Aorta (tissue), 5 donors: ENCODE measurements around the gene KCNG4. TPM values are rescaled to one million over a fixed set of nuclear protein-coding genes. Genes with fewer than 3 reads are reported as not detected.
A peak's percentile ranks its signal among the peaks of the same experiment; 100 is the strongest.

ENCODE experiments used
- ATAC-seq: fragments of 200-7000 bp; cut with Tn5 transposase; one replicate; pipeline ENCODE4 v1.9.1; 2022; ENCODE audit warnings: moderate library complexity; ENCODE audit not compliant: low FRiP score
- DNase-seq, 2 donors: peaks; one replicate each; pipeline ENCODE4 v3.0.0-alpha.2; 2020
- H3K27ac ChIP-seq, 2 donors: one replicate each; pipeline ENCODE4 v1.5.1; 2013; ENCODE audit warnings: low read length in 2 of 2, mild to moderate bottlenecking in 2 of 2, moderate library complexity in 2 of 2, control low read depth in 1 of 2, inconsistent platforms in 1 of 2, low read depth in 1 of 2
- H3K27me3 ChIP-seq, 2 donors: one replicate each; pipeline ENCODE4 v1.6.1; 2013; ENCODE audit warnings: control low read depth in 1 of 2, low read length in 1 of 2, mild to moderate bottlenecking in 1 of 2, moderate library complexity in 1 of 2; ENCODE audit not compliant: insufficient read depth in 2 of 2, control insufficient read depth in 1 of 2
- H3K36me3 ChIP-seq, 2 donors: one replicate each; pipeline ENCODE4 v1.6.1; 2013; ENCODE audit warnings: control low read depth in 1 of 2, low read length in 1 of 2, mild to moderate bottlenecking in 1 of 2; ENCODE audit not compliant: insufficient read depth in 2 of 2, control insufficient read depth in 1 of 2
- H3K4me1 ChIP-seq, 2 donors: one replicate each; pipeline ENCODE4 v1.6.1; 2013; ENCODE audit warnings: low read length in 2 of 2, control low read depth in 1 of 2, mild to moderate bottlenecking in 1 of 2, moderate library complexity in 1 of 2; ENCODE audit not compliant: insufficient read depth in 2 of 2, control insufficient read depth in 1 of 2
- H3K4me3 ChIP-seq, 2 donors: one replicate each; pipeline ENCODE4 v1.5.1; 2013; ENCODE audit warnings: low read length in 2 of 2, control low read depth in 1 of 2, mild to moderate bottlenecking in 1 of 2
- H3K9me3 ChIP-seq: one replicate; pipeline ENCODE4 v1.6.1; 2013; ENCODE audit warnings: mild to moderate bottlenecking, low read length; ENCODE audit not compliant: control insufficient read depth
- WGBS, 2 donors: extraction: QIAGEN DNeasy Blood & Tissue Kit; methylation state at CpG; one replicate each; pipeline ENCODE4 v1.1.7; 2013; 5-methylcytosine and 5-hydroxymethylcytosine counted together
- intact Hi-C, 2 donors: fragments of 100-400 bp; cut with DNase I; formaldehyde crosslinking; loops; one replicate each; pipeline versions ENCODE4 v1.14.2 to v1.15.0; 2022
- polyA plus RNA-seq, 2 donors: library from polyadenylated mRNA; stranded (reverse); fragments of 200-250 nt; gene quantifications; one replicate each; pipeline ENCODE4 v1.2.3, GENCODE V29; 2013
- total RNA-seq, 2 donors: library from RNA; stranded (reverse); fragmentation: NEBNext Ultra II Directional; extraction: Animal tissue kit (Norgen Biotek cat#: 25700); gene quantifications; one replicate each; pipeline ENCODE4 v1.2.1, GENCODE V29; 2021
- donor health status: healthy with polysubstance abuse.
- donor health status: Bipolar disorder and iron deficiency.
- donor health status: DM: no; HTN: no; CAD: no.
- donor health status: DM: no; HTN: no; CAD: no.
- donor health status: DM: yes; HTN: yes; CAD: no.

The KCNG4 gene
- total and polyA plus RNA-seq, 4 donors = 0.03 to 0.13 TPM; not detected in 2

DNA sequence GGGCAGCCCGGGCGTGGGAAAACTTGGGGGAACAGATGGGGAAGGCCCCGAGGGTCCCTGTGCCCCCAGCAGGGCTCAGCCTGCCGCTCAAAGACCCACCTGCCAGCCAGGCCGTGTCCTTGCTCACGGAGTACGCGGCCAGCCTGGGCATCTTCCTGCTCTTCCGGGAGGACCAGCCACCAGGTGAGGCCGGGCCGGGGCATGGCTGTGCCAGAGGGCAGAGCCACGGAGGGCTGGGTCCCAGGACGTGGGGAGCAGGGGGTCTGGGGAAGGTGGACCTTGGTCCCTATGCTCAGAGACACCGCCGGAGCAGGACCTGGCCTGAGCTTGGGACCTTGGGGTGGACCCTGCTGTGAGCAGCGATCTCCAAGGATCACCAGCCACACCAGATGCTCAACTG, 48.3 kb downstream of the KCNG4 start:
- intact Hi-C loops = no loop called here
- 91% methylated on average over 16 of the region's 16 CpGs for WGBS, 2 donors

GRCh38 chr16:84190731-84191388, 49.0 kb downstream of the KCNG4 start, which contains the start of gene ADAD2:
Gene ADAD2, plus strand, starts transcription at chr16:84191157. Its CDS starts 74 bp downstream, at chr16:84191231.
- Histone ChIP-seq H3K36me3 (no peaks in the 10 kb centered on the region), H3K27ac (no peak within 1 kb of the TSS), H3K27me3 (no peaks in the 10 kb centered on the region), H3K4me3 (no peak within 1 kb of the TSS), H3K4me1 (no peaks in the 10 kb centered on the region), H3K9me3 (no peaks in the 10 kb centered on the region)
- DNase-seq (no peak), ATAC-seq (no peak)
- intact Hi-C loops = no loop called here
- WGBS, 2 donors = 86 to 88% methylated on average over 47 of the region's 47 CpGs

More for the DNA sequence above, 48.3 kb downstream of the KCNG4 start:
- ATAC-seq (no peak), DNase-seq (no peak)
- Histone ChIP-seq H3K36me3 (no peaks in the 10 kb centered on the region), H3K9me3 (no peaks in the 10 kb centered on the region), H3K4me3 (no peak overlapping the region), H3K27ac (no peak overlapping the region), H3K27me3 (no peaks in the 10 kb centered on the region), H3K4me1 (no peaks in the 10 kb centered on the region)

DNA sequence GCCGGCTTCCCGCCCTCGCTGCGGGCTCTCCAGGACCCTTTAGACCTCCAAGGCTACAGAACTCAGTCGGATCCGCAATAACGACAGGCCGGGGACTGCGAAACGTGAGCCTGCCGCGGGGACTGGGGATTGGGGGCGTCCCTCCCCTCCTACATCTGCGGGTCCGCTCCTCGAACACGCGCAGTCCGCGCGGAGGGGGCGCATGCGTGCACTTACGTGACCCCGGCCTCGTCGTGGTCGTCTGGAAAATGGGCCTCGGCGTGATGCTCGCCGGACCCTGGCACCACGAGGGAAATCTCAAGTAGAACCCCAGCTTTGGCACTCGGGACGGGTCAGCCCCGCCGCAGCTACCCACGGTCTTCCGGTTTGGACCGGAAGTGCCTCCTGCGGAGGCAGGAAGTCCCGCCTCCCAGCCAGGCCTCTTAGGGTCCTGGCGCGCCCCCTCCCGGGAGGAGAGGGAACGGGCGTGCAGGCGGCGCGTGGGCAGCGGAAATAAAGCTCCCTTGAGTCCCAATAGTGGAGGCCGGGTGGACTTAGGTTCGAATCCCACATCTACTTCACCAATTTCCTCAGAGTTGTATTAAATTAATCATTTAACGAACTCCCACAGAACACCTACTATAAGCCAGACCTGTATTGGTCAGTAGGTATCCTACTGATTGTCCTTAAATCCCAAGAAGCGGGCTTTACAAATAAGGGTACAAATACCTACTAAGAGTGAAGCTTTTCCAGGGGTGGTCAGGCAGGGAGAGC, 53.0 kb downstream of the KCNG4 start, which contains the start of gene TAF1C:
Gene TAF1C, minus strand, starts transcription at position 373 of the 753 bp plus-strand sequence. CDS start 2,069 bp downstream, outside the sequence.
- H3K27ac ChIP-seq = peak within 1 kb of the TSS in 1 of 2 donors; percentile 41
- peak; percentile 96 for ATAC-seq

GRCh38 chr16:84184775-84185174, 55.0 kb downstream of the KCNG4 start:
- Histone ChIP-seq H3K9me3 (no peaks in the 10 kb centered on the region), H3K27me3 (no peaks in the 10 kb centered on the region), H3K4me3 (no peak overlapping the region), H3K4me1 (no peaks in the 10 kb centered on the region), H3K27ac (no peak overlapping the region), H3K36me3 (peaks cover 0 to 7% of the 10 kb centered on the region in 2 donors)
- ATAC-seq = no peak
- DNase-seq = peak in 1 of 2 donors; percentile 26
- WGBS, 2 donors = 87 to 90% methylated on average over 10 of the region's 10 CpGs
- intact Hi-C loops = loop anchor here (5.0 to 10.0 kb wide), 3 partner anchors 217 to 232 kb away; partner anchors contain the start of genes NECAB2 (in 2 of the 2) and OSGIN1 (in 1 of the 2)

More for the DNA sequence above, 53.0 kb downstream of the KCNG4 start, which contains the start of gene TAF1C:
- Histone ChIP-seq H3K4me1 (no peaks in the 10 kb centered on the region), H3K36me3 (peaks cover 0 to 2% of the 10 kb centered on the region in 2 donors), H3K9me3 (no peaks in the 10 kb centered on the region), H3K4me3 (peak within 1 kb of the TSS; percentile 77 to 88), H3K27me3 (no peaks in the 10 kb centered on the region)
- DNase-seq = peak; percentile 94 to 97
- intact Hi-C loops = loop anchor here (1.0 to 10.0 kb wide), 4 partner anchors 70 to 235 kb away; partner anchors contain the start of genes NECAB2 (in 1 of the 2) and OSGIN1 (in 1 of the 2)
- WGBS, 2 donors = 2 to 3% methylated on average over 53 to 55 of the region's 55 CpGs

- Histone ChIP-seq H3K9me3 (no peaks in the 10 kb centered on the region), H3K27me3 (no peaks in the 10 kb centered on the region), H3K4me1 (no peaks in the 10 kb centered on the region), H3K27ac (no peak overlapping the region), H3K4me3 (no peak overlapping the region), H3K36me3 (peaks cover 0 to 7% of the 10 kb centered on the region in 2 donors)
- intact Hi-C loops = loop anchor here (5.0 to 10.0 kb wide), 2 partner anchors 217 to 219 kb away; partner anchors contain the start of gene NECAB2 (in 2 of the 2)
- 85 to 86% methylated on average over 11 of the region's 11 CpGs for WGBS, 2 donors
- DNase-seq (peak; percentile 16 to 58), ATAC-seq (no peak)
Measured at GRCh38 chr16:84183911-84184591, 55.8 kb downstream of the KCNG4 start.

DNA sequence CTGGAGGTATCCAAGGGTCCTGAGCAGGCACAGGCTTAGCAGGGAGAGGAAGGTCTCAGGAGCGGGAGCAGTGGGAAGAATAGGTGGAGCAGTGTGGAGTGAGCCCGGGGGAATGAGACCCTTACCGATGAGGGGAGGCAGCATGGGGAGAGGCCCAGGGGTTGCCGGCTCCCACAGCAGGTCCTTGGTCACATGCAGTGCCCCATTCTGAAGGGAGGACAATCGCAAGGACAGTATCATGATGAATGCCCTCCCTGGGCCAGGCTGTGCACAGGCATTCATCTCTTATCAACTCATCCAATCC, 56.3 kb downstream of the KCNG4 start:
- H3K4me1 ChIP-seq = no peaks in the 10 kb centered on the region
- no peak overlapping the region for H3K27ac ChIP-seq
- intact Hi-C loops = loop anchor here (5.0 to 10.0 kb wide), 2 partner anchors 216 to 219 kb away; partner anchors contain the start of gene NECAB2 (in 2 of the 2)
- ATAC-seq (no peak), DNase-seq (peak; percentile 10 to 48)
- WGBS, 2 donors = 91 to 92% methylated on average over 5 of the region's 5 CpGs
- no peak overlapping the region for H3K4me3 ChIP-seq
- H3K9me3 ChIP-seq = no peaks in the 10 kb centered on the region
- peaks cover 0 to 7% of the 10 kb centered on the region in 2 donors for H3K36me3 ChIP-seq
- no peaks in the 10 kb centered on the region for H3K27me3 ChIP-seq

- intact Hi-C loops = loop anchor here (5.0 to 10.0 kb wide), 2 partner anchors 216 to 218 kb away; partner anchors contain the start of gene NECAB2 (in 2 of the 2)
- H3K4me1 ChIP-seq = no peaks in the 10 kb centered on the region
Measured at GRCh38 chr16:84182680-84183571, 56.9 kb downstream of the KCNG4 start.

More at GRCh38 chr16:84182680-84183571, 56.9 kb downstream of the KCNG4 start:
- ATAC-seq (no peak), DNase-seq (peak in 1 of 2 donors; percentile 40)
- H3K27me3 ChIP-seq = no peaks in the 10 kb centered on the region
- peaks cover 0 to 7% of the 10 kb centered on the region in 2 donors for H3K36me3 ChIP-seq
- 95 to 98% methylated on average over 26 of the region's 26 CpGs for whole genome bisulfite sequencing, 2 donors
- no peaks in the 10 kb centered on the region for H3K9me3 ChIP-seq
- no peak overlapping the region for H3K4me3 ChIP-seq
- no peak overlapping the region for H3K27ac ChIP-seq
